ENCODE results near the gene KLHDC10. TPM values are rescaled to one million over a fixed set of nuclear protein-coding genes. Genes with fewer than 3 reads are reported as not detected.

Gene KLHDC10
- total and polyA plus RNA-seq, 2 experiments from 2014 or later: 5.5 to 14.7 TPM

DNA sequence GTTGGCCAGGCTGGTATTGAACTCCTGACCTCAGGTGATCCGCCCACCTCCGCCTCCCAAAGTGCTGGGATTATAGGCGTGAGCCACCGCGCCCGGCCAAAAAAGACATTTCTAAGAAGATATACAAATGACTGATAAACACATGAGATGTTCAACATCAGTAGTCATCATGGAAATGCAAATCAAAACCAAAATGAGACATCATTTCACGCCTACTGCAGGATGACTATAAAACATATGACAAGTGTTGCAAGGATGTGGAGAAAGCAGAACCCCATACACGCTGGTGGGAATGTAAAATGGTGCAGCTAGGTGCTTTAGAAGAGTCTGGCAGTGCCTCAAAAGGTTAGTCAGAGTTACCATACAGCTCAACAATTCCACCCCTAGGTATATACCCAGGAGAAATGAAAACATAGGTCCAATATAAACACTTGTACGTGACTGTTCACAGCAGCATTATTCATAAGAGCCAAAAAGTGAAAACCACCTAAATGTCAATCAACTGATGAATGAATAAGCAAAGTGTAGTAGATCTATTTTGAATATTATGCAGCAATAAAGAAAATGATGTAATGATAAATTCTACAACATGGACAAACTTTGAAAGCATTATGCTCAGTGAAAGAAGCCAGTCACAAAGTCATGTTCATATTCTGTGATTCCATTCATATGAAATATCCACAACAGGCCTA is 110.4 kb downstream of the KLHDC10 start:
- H3K27ac Mint-ChIP-seq: no peak overlapping the region

More for the DNA sequence above, 110.4 kb downstream of the KLHDC10 start:
- H3K36me3 ChIP-seq (ENCODE audit: insufficient read depth): peaks cover 26% of the 10 kb centered on the region
- H4K20me1 ChIP-seq (replicated peaks; ENCODE audit: insufficient read depth): peaks cover 2% of the 10 kb centered on the region; the same call in 1 of the 2 replicates
- H3K9me2 ChIP-seq (ENCODE audit: insufficient read depth): no peaks in the 10 kb centered on the region
- Mint-ChIP-seq H3K27me3 (ENCODE audit: insufficient read depth, low read depth, poor library complexity) (no peaks in the 10 kb centered on the region), H3K4me3 (no peak overlapping the region), H3K4me1 (no peaks in the 10 kb centered on the region), H3K9me3 (no peaks in the 10 kb centered on the region), H3K36me3 (ENCODE audit: low read depth) (peaks cover 56% of the 10 kb centered on the region)
- H3K27ac ChIP-seq (ENCODE audit: low read depth): no peak overlapping the region
- no peak overlapping the region for H2AFZ ChIP-seq
- H3K4me3 ChIP-seq: no peak overlapping the region
- no peaks in the 10 kb centered on the region for H3K4me1 ChIP-seq (ENCODE audit: insufficient read depth)
- ATAC-seq: no peak
- H3K27me3 ChIP-seq (ENCODE audit: insufficient read depth): no peaks in the 10 kb centered on the region
- no peak for TF ChIP-seq STAT1 (IDR thresholded peaks at IDR 0.05; ENCODE audit: unreplicated experiment)
- no peak for TF ChIP-seq EZH2 (IDR thresholded peaks at IDR 0.05; ENCODE audit: low read depth, unreplicated experiment)
- no peak for TF ChIP-seq JUNB (IDR thresholded peaks at IDR 0.05; ENCODE audit: unreplicated experiment)
- no peak for TF ChIP-seq ZNF331 (CRISPR knock-in tag; IDR thresholded peaks at IDR 0.05; ENCODE audit: low read depth)
- TF ChIP-seq, protein P1, sequence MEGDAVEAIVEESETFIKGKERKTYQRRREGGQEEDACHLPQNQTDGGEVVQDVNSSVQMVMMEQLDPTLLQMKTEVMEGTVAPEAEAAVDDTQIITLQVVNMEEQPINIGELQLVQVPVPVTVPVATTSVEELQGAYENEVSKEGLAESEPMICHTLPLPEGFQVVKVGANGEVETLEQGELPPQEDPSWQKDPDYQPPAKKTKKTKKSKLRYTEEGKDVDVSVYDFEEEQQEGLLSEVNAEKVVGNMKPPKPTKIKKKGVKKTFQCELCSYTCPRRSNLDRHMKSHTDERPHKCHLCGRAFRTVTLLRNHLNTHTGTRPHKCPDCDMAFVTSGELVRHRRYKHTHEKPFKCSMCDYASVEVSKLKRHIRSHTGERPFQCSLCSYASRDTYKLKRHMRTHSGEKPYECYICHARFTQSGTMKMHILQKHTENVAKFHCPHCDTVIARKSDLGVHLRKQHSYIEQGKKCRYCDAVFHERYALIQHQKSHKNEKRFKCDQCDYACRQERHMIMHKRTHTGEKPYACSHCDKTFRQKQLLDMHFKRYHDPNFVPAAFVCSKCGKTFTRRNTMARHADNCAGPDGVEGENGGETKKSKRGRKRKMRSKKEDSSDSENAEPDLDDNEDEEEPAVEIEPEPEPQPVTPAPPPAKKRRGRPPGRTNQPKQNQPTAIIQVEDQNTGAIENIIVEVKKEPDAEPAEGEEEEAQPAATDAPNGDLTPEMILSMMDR (conservative IDR thresholded peaks at IDR 0.05; ENCODE audit: low read depth in 2 of 2): no peak
- TF ChIP-seq ZNF114 (CRISPR knock-in tag; IDR thresholded peaks at IDR 0.05): no peak
- TF ChIP-seq, protein P2, sequence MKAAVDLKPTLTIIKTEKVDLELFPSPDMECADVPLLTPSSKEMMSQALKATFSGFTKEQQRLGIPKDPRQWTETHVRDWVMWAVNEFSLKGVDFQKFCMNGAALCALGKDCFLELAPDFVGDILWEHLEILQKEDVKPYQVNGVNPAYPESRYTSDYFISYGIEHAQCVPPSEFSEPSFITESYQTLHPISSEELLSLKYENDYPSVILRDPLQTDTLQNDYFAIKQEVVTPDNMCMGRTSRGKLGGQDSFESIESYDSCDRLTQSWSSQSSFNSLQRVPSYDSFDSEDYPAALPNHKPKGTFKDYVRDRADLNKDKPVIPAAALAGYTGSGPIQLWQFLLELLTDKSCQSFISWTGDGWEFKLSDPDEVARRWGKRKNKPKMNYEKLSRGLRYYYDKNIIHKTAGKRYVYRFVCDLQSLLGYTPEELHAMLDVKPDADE (IDR thresholded peaks at IDR 0.05): no peak
- TF ChIP-seq, protein P3, sequence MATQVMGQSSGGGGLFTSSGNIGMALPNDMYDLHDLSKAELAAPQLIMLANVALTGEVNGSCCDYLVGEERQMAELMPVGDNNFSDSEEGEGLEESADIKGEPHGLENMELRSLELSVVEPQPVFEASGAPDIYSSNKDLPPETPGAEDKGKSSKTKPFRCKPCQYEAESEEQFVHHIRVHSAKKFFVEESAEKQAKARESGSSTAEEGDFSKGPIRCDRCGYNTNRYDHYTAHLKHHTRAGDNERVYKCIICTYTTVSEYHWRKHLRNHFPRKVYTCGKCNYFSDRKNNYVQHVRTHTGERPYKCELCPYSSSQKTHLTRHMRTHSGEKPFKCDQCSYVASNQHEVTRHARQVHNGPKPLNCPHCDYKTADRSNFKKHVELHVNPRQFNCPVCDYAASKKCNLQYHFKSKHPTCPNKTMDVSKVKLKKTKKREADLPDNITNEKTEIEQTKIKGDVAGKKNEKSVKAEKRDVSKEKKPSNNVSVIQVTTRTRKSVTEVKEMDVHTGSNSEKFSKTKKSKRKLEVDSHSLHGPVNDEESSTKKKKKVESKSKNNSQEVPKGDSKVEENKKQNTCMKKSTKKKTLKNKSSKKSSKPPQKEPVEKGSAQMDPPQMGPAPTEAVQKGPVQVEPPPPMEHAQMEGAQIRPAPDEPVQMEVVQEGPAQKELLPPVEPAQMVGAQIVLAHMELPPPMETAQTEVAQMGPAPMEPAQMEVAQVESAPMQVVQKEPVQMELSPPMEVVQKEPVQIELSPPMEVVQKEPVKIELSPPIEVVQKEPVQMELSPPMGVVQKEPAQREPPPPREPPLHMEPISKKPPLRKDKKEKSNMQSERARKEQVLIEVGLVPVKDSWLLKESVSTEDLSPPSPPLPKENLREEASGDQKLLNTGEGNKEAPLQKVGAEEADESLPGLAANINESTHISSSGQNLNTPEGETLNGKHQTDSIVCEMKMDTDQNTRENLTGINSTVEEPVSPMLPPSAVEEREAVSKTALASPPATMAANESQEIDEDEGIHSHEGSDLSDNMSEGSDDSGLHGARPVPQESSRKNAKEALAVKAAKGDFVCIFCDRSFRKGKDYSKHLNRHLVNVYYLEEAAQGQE (IDR thresholded peaks at IDR 0.05; ENCODE audit: unreplicated experiment): no peak
- no peak for TF ChIP-seq NANOG (IDR thresholded peaks at IDR 0.05; ENCODE audit: borderline replicate concordance)
- DNase-seq (ENCODE audit: low spot score): no peak
- no peaks in the 10 kb centered on the region for H3F3A ChIP-seq (replicated peaks; ENCODE audit: low read depth)
- no peaks in the 10 kb centered on the region for H3K79me2 ChIP-seq (replicated peaks; ENCODE audit: insufficient read depth)
- no peak overlapping the region for H3K4me2 ChIP-seq
